Germinal center (tissue), 1 donor: Measurements from ENCODE around the gene FASTKD1.
"Not testable (repeated sequence)": the region's sequence is repeated elsewhere in the genome, so short reads cannot be mapped to it uniquely, and the experiment has no call there.

Experiments
- DNase-seq: peaks from one replicate; pipeline ENCODE4 v3.0.0; 2012; ENCODE audit warnings: mixed read lengths, low spot score

FASTKD1 gene

GRCh38 chr2:169573160-169573973 is at the start of gene FASTKD1:
TSS of gene FASTKD1 (minus strand) at chr2:169573865. CDS start at chr2:169572029, 1,836 bp downstream.
- peak; percentile 80 for DNase-seq

GRCh38 chr2:169623235-169623634 is 49.6 kb upstream of the FASTKD1 start:
- no peak for DNase-seq

- DNase-seq, result no peak
Observed at GRCh38 chr2:169620509-169620908, 46.8 kb upstream of the FASTKD1 start.

- DNase-seq, result no peak
Observed at GRCh38 chr2:169619946-169620345, 46.3 kb upstream of the FASTKD1 start.

GRCh38 chr2:169615982-169616381 is 42.3 kb upstream of the FASTKD1 start:
- DNase-seq, result not testable (repeated sequence)

- no peak for DNase-seq
Observed at GRCh38 chr2:169613876-169614275, 40.2 kb upstream of the FASTKD1 start.

GRCh38 chr2:169609264-169609663 is 35.6 kb upstream of the FASTKD1 start:
- DNase-seq, result no peak

GRCh38 chr2:169599568-169599967 is 25.9 kb upstream of the FASTKD1 start:
- no peak for DNase-seq

- DNase-seq, result no peak
Observed at GRCh38 chr2:169598982-169599381, 25.3 kb upstream of the FASTKD1 start.

- DNase-seq, result not testable (repeated sequence)
Observed at GRCh38 chr2:169596546-169596945, 22.9 kb upstream of the FASTKD1 start.

- no peak for DNase-seq
Observed at GRCh38 chr2:169590804-169591203, 17.1 kb upstream of the FASTKD1 start.

- no peak for DNase-seq
Observed at GRCh38 chr2:169585673-169586072, 12.0 kb upstream of the FASTKD1 start.

- DNase-seq, result peak; percentile 89
Observed at GRCh38 chr2:169584005-169584877, 10.6 kb upstream of the FASTKD1 start, which contains the start of gene PPIG. TSS of gene PPIG (plus strand) at chr2:169584351. CDS start at chr2:169604042, 19,691 bp downstream.

GRCh38 chr2:169583518-169583917 is 9.9 kb upstream of the FASTKD1 start:
- DNase-seq, result no peak

- not testable (repeated sequence) for DNase-seq
Observed at GRCh38 chr2:169582552-169583266, 9.0 kb upstream of the FASTKD1 start.

- no peak for DNase-seq
Observed at GRCh38 chr2:169579044-169579443, 5.4 kb upstream of the FASTKD1 start.

GRCh38 chr2:169575264-169575663 is 1.6 kb upstream of the FASTKD1 start:
- not testable (repeated sequence) for DNase-seq

- not testable (repeated sequence) for DNase-seq
Observed at GRCh38 chr2:169574539-169574938, 874 bp upstream of the FASTKD1 start.

GRCh38 chr2:169573974-169574299 is 272 bp upstream of the FASTKD1 start:
- DNase-seq, result no peak

- no peak for DNase-seq
Observed at GRCh38 chr2:169572821-169573159, 875 bp downstream of the FASTKD1 start.

GRCh38 chr2:169572189-169572588 is 1.5 kb downstream of the FASTKD1 start:
- DNase-seq, result no peak

GRCh38 chr2:169571571-169571970 is 2.1 kb downstream of the FASTKD1 start:
- DNase-seq, result no peak
